Ovary (tissue), 3 donors: ENCODE data around the gene APBB1IP.

ENCODE experiments used
- EP300 ChIP-seq: sonication (generic); formaldehyde crosslinking; IDR thresholded peaks from one replicate; pipeline ENCODE4 v1.6.1; 2017; ENCODE audit warnings: antibody characterized with exemption
- POLR2A ChIP-seq: fragments of 450-650 bp; IDR thresholded peaks from one replicate; pipeline ENCODE4 v1.6.1; 2017; ENCODE audit warnings: antibody characterized with exemption, mild to moderate bottlenecking, moderate library complexity
- TF ChIP-seq, protein P1 (sequence below), 3 donors: fragments of 450-650 bp in 2 of 3; fragments of 200-600 bp in 1 of 3; IDR thresholded peaks; one replicate each; pipeline versions ENCODE4 v1.5.1 to v1.8.0; 2016 to 2022; ENCODE audit warnings: antibody characterized with exemption in 3 of 3, mild to moderate bottlenecking in 1 of 3
- donor health status: DM: no; HTN: no; CAD: no.

DNA sequence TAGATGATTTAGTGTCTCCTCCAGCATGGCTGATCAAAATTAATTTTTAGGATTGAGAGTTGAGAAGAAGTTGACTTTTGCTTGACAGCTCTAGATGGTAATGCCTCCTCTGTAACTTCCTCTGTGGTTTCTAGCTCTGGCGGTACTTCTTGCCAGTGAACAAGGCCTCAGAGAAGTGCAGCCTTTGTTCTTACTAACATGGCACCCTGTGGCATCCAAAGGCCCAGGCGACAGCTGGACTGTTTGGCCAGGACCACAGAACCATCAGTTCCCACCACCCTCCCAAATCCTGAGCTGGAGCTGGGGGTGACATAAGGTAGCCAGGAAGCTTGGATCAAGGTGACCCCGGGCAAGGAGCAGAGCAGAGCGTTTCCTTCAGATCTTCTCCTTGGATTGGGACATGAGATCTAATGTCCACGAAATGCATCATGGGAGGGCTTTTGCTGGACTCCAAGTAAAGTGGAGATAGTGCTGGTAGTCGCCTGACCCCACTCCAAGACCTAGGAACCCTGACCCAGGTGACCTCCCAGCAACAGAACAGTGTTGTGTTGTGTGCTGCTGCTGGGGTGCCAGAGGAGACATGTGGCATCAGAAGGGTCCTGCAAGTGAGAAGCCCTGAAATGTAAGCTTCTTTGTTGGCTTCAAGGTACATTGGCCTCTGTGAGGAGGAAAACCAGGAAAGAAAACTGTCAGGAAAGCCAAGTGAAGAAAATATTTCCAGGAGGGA lies 41.8 kb downstream of the APBB1IP start:
- TF ChIP-seq, protein P1, sequence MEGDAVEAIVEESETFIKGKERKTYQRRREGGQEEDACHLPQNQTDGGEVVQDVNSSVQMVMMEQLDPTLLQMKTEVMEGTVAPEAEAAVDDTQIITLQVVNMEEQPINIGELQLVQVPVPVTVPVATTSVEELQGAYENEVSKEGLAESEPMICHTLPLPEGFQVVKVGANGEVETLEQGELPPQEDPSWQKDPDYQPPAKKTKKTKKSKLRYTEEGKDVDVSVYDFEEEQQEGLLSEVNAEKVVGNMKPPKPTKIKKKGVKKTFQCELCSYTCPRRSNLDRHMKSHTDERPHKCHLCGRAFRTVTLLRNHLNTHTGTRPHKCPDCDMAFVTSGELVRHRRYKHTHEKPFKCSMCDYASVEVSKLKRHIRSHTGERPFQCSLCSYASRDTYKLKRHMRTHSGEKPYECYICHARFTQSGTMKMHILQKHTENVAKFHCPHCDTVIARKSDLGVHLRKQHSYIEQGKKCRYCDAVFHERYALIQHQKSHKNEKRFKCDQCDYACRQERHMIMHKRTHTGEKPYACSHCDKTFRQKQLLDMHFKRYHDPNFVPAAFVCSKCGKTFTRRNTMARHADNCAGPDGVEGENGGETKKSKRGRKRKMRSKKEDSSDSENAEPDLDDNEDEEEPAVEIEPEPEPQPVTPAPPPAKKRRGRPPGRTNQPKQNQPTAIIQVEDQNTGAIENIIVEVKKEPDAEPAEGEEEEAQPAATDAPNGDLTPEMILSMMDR (IDR thresholded peaks at IDR 0.05), result no peak
- TF ChIP-seq POLR2A (no peak), EP300 (no peak)
